ENCODE data around the gene PARD3. TPM values are rescaled to one million over a fixed set of nuclear protein-coding genes. Genes with fewer than 3 reads are reported as not detected.

Gene PARD3
- total RNA-seq, 1 experiment from 2014 or later, result 46.3 TPM

DNA sequence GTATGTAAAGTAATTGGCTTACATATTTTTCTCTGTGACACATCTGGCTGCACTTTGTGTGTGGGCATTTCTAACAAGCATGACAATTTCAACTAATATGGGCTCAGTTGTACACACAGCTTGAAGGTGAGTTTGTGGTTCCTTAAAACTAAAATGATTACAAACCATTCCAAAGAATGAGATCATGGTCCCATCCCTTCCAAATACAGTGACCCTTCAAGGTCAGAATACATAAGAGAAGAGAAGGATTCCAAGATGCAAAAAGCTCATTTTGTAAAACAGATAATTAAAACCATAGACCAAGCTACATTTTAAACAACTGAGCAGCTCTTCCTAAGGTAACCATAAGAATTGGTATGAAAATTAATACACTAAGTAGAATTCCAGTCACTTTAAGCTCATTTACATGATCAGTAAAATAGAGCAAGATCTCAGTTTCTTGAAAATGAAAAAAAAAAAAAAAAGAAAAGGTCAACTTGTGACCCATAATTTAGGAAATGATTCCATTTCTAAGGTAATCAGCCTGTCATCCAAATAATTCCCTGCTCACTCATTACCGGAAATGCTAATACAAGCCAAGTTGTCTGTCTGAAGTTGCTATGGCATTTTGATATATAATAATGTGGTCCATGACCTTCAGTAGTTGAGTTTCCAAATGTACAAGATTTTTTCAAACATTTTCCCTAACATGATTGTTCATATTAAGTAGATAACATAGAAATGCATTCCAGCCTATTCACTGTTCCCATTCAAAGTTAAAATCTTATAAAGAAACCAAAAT, 688.5 kb downstream of the PARD3 start (continued):
- TF ChIP-seq EZH2phosphoT487 (IDR thresholded peaks at IDR 0.05; ENCODE audit: borderline replicate concordance), result no peak
- TF ChIP-seq POLR2AphosphoS5 (IDR thresholded peaks at IDR 0.05; ENCODE audit: low read depth, low read length), result no peak
- TF ChIP-seq ZBTB33 (IDR thresholded peaks at IDR 0.05; ENCODE audit: extremely low read depth, insufficient replicate concordance, low read length), result no peak
- TF ChIP-seq ELF1 (IDR thresholded peaks at IDR 0.05; ENCODE audit: borderline replicate concordance, low read depth), result no peak
- no peak for TF ChIP-seq CEBPB (IDR thresholded peaks at IDR 0.05; ENCODE audit: low read depth)
- TF ChIP-seq, protein P1, sequence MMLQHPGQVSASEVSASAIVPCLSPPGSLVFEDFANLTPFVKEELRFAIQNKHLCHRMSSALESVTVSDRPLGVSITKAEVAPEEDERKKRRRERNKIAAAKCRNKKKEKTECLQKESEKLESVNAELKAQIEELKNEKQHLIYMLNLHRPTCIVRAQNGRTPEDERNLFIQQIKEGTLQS (IDR thresholded peaks at IDR 0.05), result no peak
- no peak for TF ChIP-seq JUND (IDR thresholded peaks at IDR 0.05)

- ATAC-seq, result no peak
- H4K20me1 ChIP-seq (ENCODE audit: insufficient read depth), result no peaks in the 10 kb centered on the region
Observed at GRCh38 chr10:34125702-34126101, 689.4 kb downstream of the PARD3 start.

More at GRCh38 chr10:34125702-34126101, 689.4 kb downstream of the PARD3 start:
- DNase-seq (ENCODE audit: low read depth, low spot score), result no peak
- no peak overlapping the region for H3K4me2 ChIP-seq (ENCODE audit: low read length)
- H2AFZ ChIP-seq (ENCODE audit: low read depth, low read length, poor library complexity, severe bottlenecking), result no peak overlapping the region
- intact Hi-C loops (cut with micrococcal nuclease), result no loop called here
- no peak overlapping the region for H3K4me3 ChIP-seq (replicated peaks in 1 of 2; ENCODE audit: low read depth in 1 of 2, low read length in 2 of 2)
- no peak overlapping the region for H3K9ac ChIP-seq (ENCODE audit: low read length)
- peaks cover 19 to 26% of the 10 kb centered on the region in 2 experiments for H3K4me1 ChIP-seq (ENCODE audit: control insufficient read depth in 1 of 2, insufficient read depth in 2 of 2, low read length in 2 of 2)
- no peaks in the 10 kb centered on the region for H3K9me2 ChIP-seq (ENCODE audit: insufficient read depth)
- POLR2A ChIA-PET, result no interaction called here
- H3K79me2 ChIP-seq (ENCODE audit: insufficient read depth, low read length), result no peaks in the 10 kb centered on the region
- BruUV-seq (replicated peaks), result no TSS peak
- RAD21 ChIA-PET (ENCODE audit: low non-redundant PET in 1 of 2, low total read pairs in 2 of 2, uncharacterized antibody in 2 of 2, unreplicated experiment in 2 of 2), result no interaction called here
- H3K27ac ChIP-seq (ENCODE audit: low read depth, low read length), result no peak overlapping the region
- TF ChIP-seq POLR2A (IDR thresholded peaks at IDR 0.05; ENCODE audit: borderline replicate concordance, extremely low read depth, insufficient read depth, insufficient read length), result no peak
- no peak for TF ChIP-seq EZH2phosphoT487 (IDR thresholded peaks at IDR 0.05; ENCODE audit: borderline replicate concordance)
- TF ChIP-seq, protein P2, sequence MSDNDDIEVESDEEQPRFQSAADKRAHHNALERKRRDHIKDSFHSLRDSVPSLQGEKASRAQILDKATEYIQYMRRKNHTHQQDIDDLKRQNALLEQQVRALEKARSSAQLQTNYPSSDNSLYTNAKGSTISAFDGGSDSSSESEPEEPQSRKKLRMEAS (IDR thresholded peaks at IDR 0.05), result no peak
- TF ChIP-seq ZBTB33 (IDR thresholded peaks at IDR 0.05; ENCODE audit: extremely low read depth, insufficient replicate concordance, low read length), result no peak
- TF ChIP-seq CTCF (IDR thresholded peaks at IDR 0.05 in 2 of 3, conservative IDR thresholded peaks at IDR 0.05 in 1 of 3; ENCODE audit: borderline replicate concordance in 1 of 3, insufficient read depth in 1 of 3, low read depth in 2 of 3, low read length in 2 of 3), result no peak
- TF ChIP-seq, protein P1 (IDR thresholded peaks at IDR 0.05), result no peak
- TF ChIP-seq POLR2AphosphoS5 (IDR thresholded peaks at IDR 0.05; ENCODE audit: low read depth, low read length), result no peak
- no peak for TF ChIP-seq CBX3 (IDR thresholded peaks at IDR 0.05; ENCODE audit: low read depth)
- TF ChIP-seq RAD21 (IDR thresholded peaks at IDR 0.05; ENCODE audit: low read depth), result no peak
- no peak for TF ChIP-seq JUND (IDR thresholded peaks at IDR 0.05)
- no peak for TF ChIP-seq FOSL1 (IDR thresholded peaks at IDR 0.05; ENCODE audit: low read depth)
- TF ChIP-seq SIN3A (IDR thresholded peaks at IDR 0.05; ENCODE audit: low read depth), result no peak
- no peak for TF ChIP-seq CEBPB (IDR thresholded peaks at IDR 0.05; ENCODE audit: low read depth)
- no peaks in the 10 kb centered on the region for H3K27me3 ChIP-seq (ENCODE audit: insufficient read depth, low read length)
- no peaks in the 10 kb centered on the region for H3K36me3 ChIP-seq (ENCODE audit: control insufficient read depth in 1 of 2, insufficient read depth in 2 of 2, low read length in 2 of 2)
- H3K9me3 ChIP-seq (ENCODE audit: control insufficient read depth in 1 of 2, insufficient read depth in 1 of 2, low read depth in 1 of 2, low read length in 2 of 2), result no peaks in the 10 kb centered on the region
- CTCF ChIA-PET, result no interaction called here

Data from HCT116 (cell line).